ENCODE data around the gene OR52E4. TPM values are rescaled to one million over a fixed set of nuclear protein-coding genes. Genes with fewer than 3 reads are reported as not detected.

The OR52E4 gene
- not detected for total RNA-seq

GRCh38 chr11:5880329-5880728, at the start of gene OR52E4:
OR52E4 (plus strand) TSS chr11:5880629; CDS start chr11:5884293, 3,664 bp downstream.
- intact Hi-C loops (cut with micrococcal nuclease), result no loop called here
- POLR2A ChIA-PET, result no interaction called here
- Mint-ChIP-seq H3K36me3 (no peaks in the 10 kb centered on the region), H3K27me3 (peaks cover 1% of the 10 kb centered on the region), H3K4me3 (no peak within 1 kb of the TSS), H3K4me1 (ENCODE audit: low read depth) (no peaks in the 10 kb centered on the region), H3K9me3 (no peaks in the 10 kb centered on the region), H3K27ac (no peak within 1 kb of the TSS)
- CTCF ChIA-PET, result no interaction called here
- no peak for DNase-seq

GRCh38 chr11:5831196-5831829, 49.1 kb upstream of the OR52E4 start:
- Mint-ChIP-seq H3K36me3 (no peaks in the 10 kb centered on the region), H3K4me1 (ENCODE audit: low read depth) (no peaks in the 10 kb centered on the region)
- intact Hi-C loops (cut with micrococcal nuclease), result no loop called here

GRCh38 chr11:5833446-5833845, 47.0 kb upstream of the OR52E4 start:
- no peak overlapping the region for H3K4me3 Mint-ChIP-seq
- CTCF ChIA-PET, result no interaction called here
- H3K36me3 Mint-ChIP-seq, result no peaks in the 10 kb centered on the region
- H3K27ac Mint-ChIP-seq, result no peak overlapping the region
- no peaks in the 10 kb centered on the region for H3K9me3 Mint-ChIP-seq
- no peaks in the 10 kb centered on the region for H3K4me1 Mint-ChIP-seq (ENCODE audit: low read depth)
- POLR2A ChIA-PET, result no interaction called here
- intact Hi-C loops (cut with micrococcal nuclease), result no loop called here
- no peak for DNase-seq
- peaks cover 6% of the 10 kb centered on the region for H3K27me3 Mint-ChIP-seq

More at GRCh38 chr11:5831196-5831829, 49.1 kb upstream of the OR52E4 start:
- no peak for DNase-seq
- no peaks in the 10 kb centered on the region for H3K27me3 Mint-ChIP-seq
- H3K9me3 Mint-ChIP-seq, result no peaks in the 10 kb centered on the region
- no peak overlapping the region for H3K27ac Mint-ChIP-seq
- ChIA-PET POLR2A (no interaction called here), CTCF (no interaction called here)
- no peak overlapping the region for H3K4me3 Mint-ChIP-seq

GRCh38 chr11:5837695-5838094, 42.7 kb upstream of the OR52E4 start:
- no peak overlapping the region for H3K4me3 Mint-ChIP-seq
- intact Hi-C loops (cut with micrococcal nuclease), result no loop called here
- DNase-seq, result no peak
- no peak overlapping the region for H3K27ac Mint-ChIP-seq
- peaks cover 14% of the 10 kb centered on the region for H3K27me3 Mint-ChIP-seq
- no peaks in the 10 kb centered on the region for H3K9me3 Mint-ChIP-seq
- no peaks in the 10 kb centered on the region for H3K4me1 Mint-ChIP-seq (ENCODE audit: low read depth)
- ChIA-PET POLR2A (no interaction called here), CTCF (no interaction called here)
- H3K36me3 Mint-ChIP-seq, result no peaks in the 10 kb centered on the region

- POLR2A ChIA-PET, result no interaction called here
- DNase-seq, result no peak
- CTCF ChIA-PET, result no interaction called here
- H3K36me3 Mint-ChIP-seq, result no peaks in the 10 kb centered on the region
- H3K4me1 Mint-ChIP-seq (ENCODE audit: low read depth), result no peaks in the 10 kb centered on the region
- no peak within 1 kb of the TSS for H3K27ac Mint-ChIP-seq
- no peak within 1 kb of the TSS for H3K4me3 Mint-ChIP-seq
- H3K27me3 Mint-ChIP-seq, result peaks cover 18% of the 10 kb centered on the region
- no peaks in the 10 kb centered on the region for H3K9me3 Mint-ChIP-seq
- intact Hi-C loops (cut with micrococcal nuclease), result no loop called here
These were observed 38.6 kb upstream of the OR52E4 start, which contains the start of gene OR52E6 for GRCh38 chr11:5841797-5842196. OR52E6 (minus strand) TSS chr11:5841897; CDS start chr11:5841897, 0 bp downstream.

- DNase-seq, result no peak
- Mint-ChIP-seq H3K4me3 (no peak overlapping the region), H3K9me3 (no peaks in the 10 kb centered on the region), H3K4me1 (ENCODE audit: low read depth) (no peaks in the 10 kb centered on the region), H3K36me3 (no peaks in the 10 kb centered on the region), H3K27ac (no peak overlapping the region), H3K27me3 (peaks cover 9% of the 10 kb centered on the region)
- ChIA-PET POLR2A (no interaction called here), CTCF (no interaction called here)
- intact Hi-C loops (cut with micrococcal nuclease), result no loop called here
These were observed 33.7 kb upstream of the OR52E4 start for GRCh38 chr11:5846701-5847100.

GRCh38 chr11:5847711-5848110, 32.7 kb upstream of the OR52E4 start:
- no peaks in the 10 kb centered on the region for H3K4me1 Mint-ChIP-seq (ENCODE audit: low read depth)
- ChIA-PET POLR2A (no interaction called here), CTCF (interaction anchor here (0.7 kb wide), 1 partner anchor 37 kb away, joined by 4 read pairs; no protein-coding TSS in a partner anchor)
- DNase-seq, result no peak
- H3K27ac Mint-ChIP-seq, result no peak overlapping the region
- no peaks in the 10 kb centered on the region for H3K9me3 Mint-ChIP-seq
- H3K27me3 Mint-ChIP-seq, result peaks cover 8% of the 10 kb centered on the region
- intact Hi-C loops (cut with micrococcal nuclease), result no loop called here
- H3K36me3 Mint-ChIP-seq, result no peaks in the 10 kb centered on the region
- no peak overlapping the region for H3K4me3 Mint-ChIP-seq

DNA sequence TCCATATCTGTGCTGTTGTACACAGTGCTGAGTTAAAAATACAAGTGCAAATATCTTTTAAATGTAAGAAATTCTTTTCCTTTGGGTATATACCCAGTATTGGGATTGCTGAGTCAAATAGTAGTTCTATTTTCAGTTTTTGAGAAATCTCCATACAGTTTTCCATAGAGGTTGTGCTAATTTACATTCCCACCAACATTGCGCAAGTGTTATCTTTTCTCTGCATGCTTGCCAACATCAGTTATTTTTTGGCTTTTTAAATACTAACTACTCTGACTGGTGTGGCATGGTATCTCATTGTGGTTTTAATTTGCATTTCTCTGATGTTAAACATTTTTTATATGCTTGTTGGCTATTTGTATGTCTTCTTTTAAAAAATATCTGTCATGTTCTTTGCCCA, 29.4 kb upstream of the OR52E4 start:
- DNase-seq, result no peak
- intact Hi-C loops (cut with micrococcal nuclease), result no loop called here
- Mint-ChIP-seq H3K27ac (no peak overlapping the region), H3K27me3 (peaks cover 9% of the 10 kb centered on the region), H3K4me3 (no peak overlapping the region), H3K4me1 (ENCODE audit: low read depth) (no peaks in the 10 kb centered on the region), H3K36me3 (no peaks in the 10 kb centered on the region), H3K9me3 (peaks cover 3% of the 10 kb centered on the region)
- ChIA-PET CTCF (no interaction called here), POLR2A (no interaction called here)

- Mint-ChIP-seq H3K9me3 (peaks cover 3% of the 10 kb centered on the region), H3K4me3 (no peak within 1 kb of the TSS), H3K27me3 (peaks cover 12% of the 10 kb centered on the region), H3K36me3 (no peaks in the 10 kb centered on the region), H3K4me1 (ENCODE audit: low read depth) (no peaks in the 10 kb centered on the region), H3K27ac (no peak within 1 kb of the TSS)
- intact Hi-C loops (cut with micrococcal nuclease), result no loop called here
- ChIA-PET CTCF (no interaction called here), POLR2A (no interaction called here)
- no peak for DNase-seq
These were observed 22.8 kb upstream of the OR52E4 start, which contains the start of gene OR52E8 for GRCh38 chr11:5857590-5857989. OR52E8 (minus strand) TSS chr11:5857690; CDS start chr11:5857690, 0 bp downstream.

- no peak overlapping the region for H3K4me3 Mint-ChIP-seq
- intact Hi-C loops (cut with micrococcal nuclease), result no loop called here
- ChIA-PET POLR2A (no interaction called here), CTCF (no interaction called here)
- no peaks in the 10 kb centered on the region for H3K4me1 Mint-ChIP-seq (ENCODE audit: low read depth)
- peaks cover 8% of the 10 kb centered on the region for H3K27me3 Mint-ChIP-seq
- DNase-seq, result no peak
- no peaks in the 10 kb centered on the region for H3K36me3 Mint-ChIP-seq
- peaks cover 3% of the 10 kb centered on the region for H3K9me3 Mint-ChIP-seq
- H3K27ac Mint-ChIP-seq, result no peak overlapping the region
These were observed 14.6 kb upstream of the OR52E4 start for GRCh38 chr11:5865826-5866225.

GRCh38 chr11:5878564-5878963, 1.9 kb upstream of the OR52E4 start:
- Mint-ChIP-seq H3K9me3 (no peaks in the 10 kb centered on the region), H3K36me3 (no peaks in the 10 kb centered on the region), H3K27ac (no peak overlapping the region), H3K27me3 (peaks cover 1% of the 10 kb centered on the region), H3K4me1 (ENCODE audit: low read depth) (no peaks in the 10 kb centered on the region), H3K4me3 (no peak overlapping the region)
- POLR2A ChIA-PET, result no interaction called here
- intact Hi-C loops (cut with micrococcal nuclease), result no loop called here
- DNase-seq, result no peak
- CTCF ChIA-PET, result no interaction called here

DNA sequence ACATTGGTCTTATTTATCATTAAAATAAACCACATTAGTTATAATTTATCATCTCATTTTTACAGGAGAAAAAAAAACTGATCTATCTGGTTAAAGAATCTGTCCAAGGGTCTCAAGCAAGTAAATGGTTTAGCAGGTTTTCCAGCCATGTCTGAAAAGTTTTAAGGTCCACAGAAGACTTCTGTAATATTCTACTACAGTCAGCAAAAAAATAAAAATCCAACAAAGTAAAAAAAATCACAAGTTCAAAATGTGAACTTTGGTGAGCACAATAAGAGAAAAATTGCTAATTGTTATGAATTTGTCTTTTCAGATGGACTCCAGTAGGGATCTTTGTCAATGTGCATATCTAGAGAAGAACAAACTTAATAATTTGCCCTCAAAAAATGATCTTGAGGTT, 1.3 kb downstream of the OR52E4 start:
- Mint-ChIP-seq H3K4me1 (ENCODE audit: low read depth) (no peaks in the 10 kb centered on the region), H3K9me3 (no peaks in the 10 kb centered on the region), H3K36me3 (no peaks in the 10 kb centered on the region), H3K4me3 (no peak overlapping the region), H3K27ac (no peak overlapping the region), H3K27me3 (peaks cover 1% of the 10 kb centered on the region)
- intact Hi-C loops (cut with micrococcal nuclease), result no loop called here
- ChIA-PET CTCF (interaction anchor here (1.0 kb wide), 1 partner anchor 9 kb away, joined by 5 read pairs; no protein-coding TSS in a partner anchor), POLR2A (no interaction called here)
- DNase-seq, result no peak

GRCh38 chr11:5887172-5887571, 6.7 kb downstream of the OR52E4 start:
- Mint-ChIP-seq H3K36me3 (no peaks in the 10 kb centered on the region), H3K27me3 (peaks cover 2% of the 10 kb centered on the region), H3K4me1 (ENCODE audit: low read depth) (no peaks in the 10 kb centered on the region), H3K4me3 (no peak overlapping the region), H3K9me3 (no peaks in the 10 kb centered on the region), H3K27ac (no peak overlapping the region)
- ChIA-PET POLR2A (no interaction called here), CTCF (no interaction called here)
- DNase-seq, result no peak
- intact Hi-C loops (cut with micrococcal nuclease), result no loop called here

All from activated CD4-positive, alpha-beta memory T cell treated with anti-CD3 and anti-CD28 coated beads for 36 hours (primary cell).